Activated CD4-positive, alpha-beta T cell treated with anti-CD3 and anti-CD28 coated beads, Interleukin-2, Interleukin-4, amounts not matched to agents 100 ng/mL and 50 ng/mL, durations not matched to agents 16 hours and 8 hours (primary cell): ENCODE measurements around the gene ITGA1.

ENCODE experiments used
- DNase-seq: peaks from one replicate; pipeline ENCODE4 v3.0.0-alpha.2; 2020; ENCODE audit warnings: low spot score

Gene ITGA1

GRCh38 chr5:52998552-52999313, 211.0 kb downstream of the ITGA1 start:
- no peak for DNase-seq

GRCh38 chr5:52999344-52999949, 211.7 kb downstream of the ITGA1 start:
- DNase-seq: peak; percentile 53

GRCh38 chr5:53001541-53001940, 213.8 kb downstream of the ITGA1 start:
- DNase-seq: no peak

DNA sequence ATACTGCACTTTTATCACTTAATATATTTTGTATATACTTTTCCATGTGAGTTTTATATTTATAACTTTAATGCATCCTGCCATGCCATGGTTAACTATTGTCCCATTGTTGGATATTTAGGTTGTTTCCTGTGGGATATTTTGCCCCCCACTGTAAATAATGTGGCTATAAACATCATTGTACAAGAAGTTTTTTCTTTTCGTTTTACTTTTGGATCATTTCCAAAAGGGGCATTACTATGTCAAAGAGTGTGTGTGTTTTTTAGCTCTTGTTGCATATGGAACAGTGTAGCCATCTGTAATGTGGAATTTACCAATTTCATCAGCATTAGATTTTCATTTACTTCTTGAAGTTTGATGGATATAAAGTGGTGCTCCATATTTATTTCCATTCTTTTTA, 214.8 kb downstream of the ITGA1 start:
- no peak for DNase-seq

DNA sequence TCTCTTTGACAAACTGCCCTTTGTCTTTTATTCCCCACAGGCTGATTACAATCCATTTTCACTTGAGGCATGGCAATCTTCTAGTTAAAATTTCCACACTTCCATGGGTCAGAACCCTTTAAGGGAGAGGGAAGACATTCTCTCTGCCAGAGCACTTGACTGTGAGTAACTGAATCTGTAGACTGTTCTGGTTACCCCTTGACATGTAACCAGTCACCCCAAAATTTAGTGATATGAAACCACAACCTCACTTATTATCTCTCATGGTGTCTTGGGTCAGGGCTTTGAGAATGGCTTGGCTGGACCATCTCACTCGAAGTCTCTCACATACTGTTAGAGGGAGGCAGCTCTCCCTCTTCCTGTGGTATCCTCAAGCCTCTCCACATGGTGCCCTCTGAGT, 215.4 kb downstream of the ITGA1 start:
- no peak for DNase-seq

- no peak for DNase-seq
These were observed 219.5 kb downstream of the ITGA1 start for GRCh38 chr5:53006911-53007890.

- peak; percentile 89 for DNase-seq
These were observed 221.0 kb downstream of the ITGA1 start for GRCh38 chr5:53008751-53009150.
